HepG2 (cell line): ENCODE results near the gene P2RX6. TPM values are rescaled to one million over a fixed set of nuclear protein-coding genes. Genes with fewer than 3 reads are reported as not detected.

Experiments used
- ATAC-seq: fragments of 200-7000 bp; cut with Tn5 transposase; 3 replicates; pipeline ENCODE4 v1.9.1; 2020; ENCODE audit warnings: mild to moderate bottlenecking, moderate library complexity
- BruUV-seq: library from RNA; stranded (reverse); fragments of 400-500 nt; replicated peaks from 2 replicates; lab custom pipeline; 2021; lab: Mats Ljungman, UMichigan
- CTCF ChIA-PET: fragments of 300-600 bp; formaldehyde crosslinking; extraction: SDS; loops from one replicate; lab custom pipeline; 2021; ENCODE audit warnings: low total read pairs, inconsistent platforms, low intra/inter-chr PET ratio; lab: Yijun Ruan, JAX
- POLR2A ChIA-PET: fragments of 350-600 bp; sonication (Branson Sonifier 250); formaldehyde crosslinking; loops from one replicate; lab custom pipeline; 2020; ENCODE audit warnings: antibody characterized with exemption, inconsistent platforms; lab: Yijun Ruan, JAX
- DNase-seq: peaks from one replicate; pipeline ENCODE4 v3.0.0-alpha.2; 2015; ENCODE audit warnings: low spot score
- FAIRE-seq: peaks from 3 replicates; lab custom pipeline; 2011; peaks lifted over from hg19 to GRCh38; lab: Jason Lieb, UNC
- H2AFZ ChIP-seq: one replicate; pipeline ENCODE4 v1.6.1; 2011; ENCODE audit warnings: low read length, inconsistent platforms
- H3K27ac ChIP-seq: fragments of 300-600 bp; 3 replicates; pipeline ENCODE4 v1.8.0; 2011; ENCODE audit warnings: mixed run types, mild to moderate bottlenecking, mixed read lengths, low read length, inconsistent platforms; ENCODE audit not compliant: insufficient read depth; ENCODE audit errors: extremely low read length
- H3K27me3 ChIP-seq, 2 experiments: fragments of 200-600 bp in 1 of 2; 2 replicates in 1 of 2; 3 replicates in 1 of 2; pipeline versions ENCODE4 v1.6.0 to v1.8.0; 2011; ENCODE audit warnings: low read length in 2 of 2, mild to moderate bottlenecking in 2 of 2, moderate library complexity in 2 of 2, inconsistent platforms in 1 of 2; ENCODE audit not compliant: insufficient read depth in 2 of 2, control insufficient read depth in 1 of 2
- H3K36me3 ChIP-seq, 2 experiments: fragments of 200-600 bp in 1 of 2; replicated peaks in 1 of 2; 2 replicates in 1 of 2; 3 replicates in 1 of 2; pipeline versions ENCODE4 v1.5.1 to v1.8.0; 2011; ENCODE audit warnings: low read length in 2 of 2, inconsistent platforms in 1 of 2; ENCODE audit not compliant: insufficient read depth in 2 of 2, control insufficient read depth in 1 of 2
- H3K4me1 ChIP-seq: 2 replicates; pipeline ENCODE4 v1.5.1; 2012; ENCODE audit warnings: low read length, inconsistent platforms; ENCODE audit not compliant: insufficient read depth
- H3K4me2 ChIP-seq: 2 replicates; pipeline ENCODE4 v1.6.0; 2011; ENCODE audit warnings: low read depth, low read length, inconsistent platforms
- H3K4me3 ChIP-seq, 3 experiments: fragments of 200-600 bp in 1 of 3; sonication (generic), shearing (Covaris generic) in 1 of 3; replicated peaks in 1 of 3; 2 replicates each; pipeline ENCODE4 v1.5.1; 2011 to 2016; ENCODE audit warnings: low read length in 3 of 3, inconsistent platforms in 2 of 3, low read depth in 2 of 3, mild to moderate bottlenecking in 2 of 3, control low read depth in 1 of 3, mixed read lengths in 1 of 3; ENCODE audit not compliant: insufficient read depth in 1 of 3
- H3K79me2 ChIP-seq: one replicate; pipeline ENCODE4 v1.6.1; 2011; ENCODE audit warnings: low read length, inconsistent platforms; ENCODE audit not compliant: insufficient read depth
- H3K9ac ChIP-seq: 2 replicates; pipeline ENCODE4 v1.6.0; 2011; ENCODE audit warnings: mild to moderate bottlenecking, low read depth, low read length, inconsistent platforms; ENCODE audit not compliant: insufficient read depth
- H3K9me3 ChIP-seq: 2 replicates; pipeline ENCODE4 v1.5.1; 2012; ENCODE audit warnings: mild to moderate bottlenecking, low read length
- H4K20me1 ChIP-seq: 2 replicates; pipeline ENCODE4 v1.6.0; 2011; ENCODE audit warnings: inconsistent platforms, mild to moderate bottlenecking, low read length, moderate library complexity; ENCODE audit not compliant: insufficient read depth
- CTCF ChIP-seq: sonication (generic); formaldehyde crosslinking; IDR thresholded peaks from 2 replicates; pipeline ENCODE4 v1.5.0; 2020; ENCODE audit warnings: mild to moderate bottlenecking, missing genetic modification reagents, moderate library complexity
- GLI4 ChIP-seq: sonication (generic); formaldehyde crosslinking; IDR thresholded peaks from 2 replicates; pipeline ENCODE4 v1.5.1; 2020; ENCODE audit warnings: missing genetic modification reagents, mild to moderate bottlenecking, moderate library complexity, borderline replicate concordance
- HDAC2 ChIP-seq: sonication (generic); formaldehyde crosslinking; IDR thresholded peaks from 2 replicates; pipeline ENCODE4 v1.4.0; 2020; ENCODE audit warnings: missing genetic modification reagents
- HMGXB4 ChIP-seq, 2 experiments: sonication (generic) in 1 of 2; formaldehyde crosslinking in 1 of 2; IDR thresholded peaks; 2 replicates each; pipeline versions ENCODE4 v1.4.0 to v1.6.1; 2018 to 2020; ENCODE audit warnings: missing genetic modification reagents in 2 of 2, borderline replicate concordance in 1 of 2, low read depth in 1 of 2, mild to moderate bottlenecking in 1 of 2, missing biosample characterization in 1 of 2
- STAG1 ChIP-seq: sonication (generic); formaldehyde crosslinking; IDR thresholded peaks from 2 replicates; pipeline ENCODE4 v1.4.0; 2020; ENCODE audit warnings: missing genetic modification reagents
- ZFX ChIP-seq: sonication (generic); formaldehyde crosslinking; IDR thresholded peaks from 2 replicates; pipeline ENCODE4 v1.4.0; 2020; ENCODE audit warnings: mild to moderate bottlenecking, low read depth, missing genetic modification reagents, moderate library complexity
- ZNF570 ChIP-seq: sonication (generic); formaldehyde crosslinking; IDR thresholded peaks from 2 replicates; pipeline ENCODE4 v1.4.0; 2020; ENCODE audit warnings: mild to moderate bottlenecking, missing genetic modification reagents, borderline replicate concordance
- ZSCAN12 ChIP-seq: sonication (generic); formaldehyde crosslinking; IDR thresholded peaks from 2 replicates; pipeline ENCODE4 v1.9.0; 2021; ENCODE audit warnings: mild to moderate bottlenecking, missing genetic modification reagents
- WGBS: methylation state at CpG from one replicate; pipeline ENCODE4 v1.1.6; 2017; ENCODE audit warnings: low lambda C conversion rate; 5-methylcytosine and 5-hydroxymethylcytosine counted together
- in situ Hi-C: cut with HindIII; loops from 2 replicates; pipeline ENCODE4 v1.10.0; 2017; ENCODE audit warnings: low pct_unique_long_range_greater_than_20kb; ENCODE audit not compliant: extremely low pct_ligation_motif_present
- intact Hi-C: fragments of 100-400 bp; cut with micrococcal nuclease; formaldehyde crosslinking; loops from one replicate; pipeline ENCODE4 v1.10.0; 2022; ENCODE audit not compliant: unreplicated experiment
- polyA plus RNA-seq, 8 experiments: library from polyadenylated mRNA; depleted of rRNA in 3 of 8; stranded (reverse) in 7 of 8; unstranded in 1 of 8; fragments of >200 nt; fragmentation: Illumina TruSeq in 4 of 8; extraction: Trizol in 4 of 8; gene quantifications; 2 replicates each; pipeline versions ENCODE4 v1.2.1 to v1.2.3, GENCODE V29; 2011 to 2016; ENCODE audit warnings: low read depth in 4 of 8, missing spikeins in 1 of 8, mixed read lengths in 1 of 8; ENCODE audit not compliant: insufficient read depth in 1 of 8
- total RNA-seq, 5 experiments: library from RNA; depleted of rRNA; stranded (reverse); fragments of >200 nt; fragmentation: Illumina TruSeq; extraction: Trizol; gene quantifications; 2 replicates each; pipeline ENCODE4 v1.2.3, GENCODE V29; 2016; ENCODE audit warnings: low read depth in 1 of 5

P2RX6 gene
- total and polyA plus RNA-seq, 2 of the 13 experiments (the other 11 are each of a cell fraction or from before 2014, with no cell fraction given) = 0.04 to 0.12 TPM

- in situ Hi-C loops = no loop called here
- ChIA-PET CTCF (no interaction called here), POLR2A (no interaction called here)
- no peak overlapping the region for H2AFZ ChIP-seq
- peaks cover 29% of the 10 kb centered on the region for H3K4me1 ChIP-seq
- FAIRE-seq (no peak), ATAC-seq (peak; percentile 33; the same call in 2 of the 3 replicates), DNase-seq (no peak)
- no peaks in the 10 kb centered on the region for H3K9me3 ChIP-seq
- H3K4me3 ChIP-seq = no peak overlapping the region
- H3K9ac ChIP-seq = no peak overlapping the region
- H3K27me3 ChIP-seq = peaks cover 4 to 30% of the 10 kb centered on the region in 2 experiments; a peak in 4 of 5 replicates
- TF ChIP-seq ZFX (CRISPR knock-in tag) (0 out of 2 replicates have a peak, but pooled peaks have one; percentile 5), GLI4 (CRISPR knock-in tag) (no peak), HDAC2 (CRISPR knock-in tag) (no peak), ZSCAN12 (no peak), HMGXB4 (CRISPR knock-in tag; IDR thresholded peaks at IDR 0.05; ENCODE audit: borderline replicate concordance in 1 of 2, low read depth in 1 of 2) (no peak), STAG1 (CRISPR knock-in tag) (peak; percentile 22; the same call in 1 of the 2 replicates), ZNF570 (CRISPR knock-in tag) (no peak), CTCF (peak; percentile 43)
- no peaks in the 10 kb centered on the region for H3K36me3 ChIP-seq
- no peak overlapping the region for H3K4me2 ChIP-seq
- BruUV-seq = no TSS peak
- no peak overlapping the region for H3K27ac ChIP-seq
- no peaks in the 10 kb centered on the region for H4K20me1 ChIP-seq
- no peaks in the 10 kb centered on the region for H3K79me2 ChIP-seq
- intact Hi-C loops = no loop called here
- WGBS = 26% methylated on average over 7 of the region's 7 CpGs
Observed at GRCh38 chr22:21020802-21021429, 6.0 kb downstream of the P2RX6 start.
